HG02840 (cell line): ENCODE data around the gene TAF4.

Experiments
- ATAC-seq: cut with Tn5 transposase; IDR thresholded peaks from one replicate; pipeline ENCODE4 v1.9.1; 2021; ENCODE audit warnings: mild to moderate bottlenecking, moderate library complexity, moderate number of reproducible peaks; ENCODE audit not compliant: unreplicated experiment, low FRiP score

The TAF4 gene

DNA sequence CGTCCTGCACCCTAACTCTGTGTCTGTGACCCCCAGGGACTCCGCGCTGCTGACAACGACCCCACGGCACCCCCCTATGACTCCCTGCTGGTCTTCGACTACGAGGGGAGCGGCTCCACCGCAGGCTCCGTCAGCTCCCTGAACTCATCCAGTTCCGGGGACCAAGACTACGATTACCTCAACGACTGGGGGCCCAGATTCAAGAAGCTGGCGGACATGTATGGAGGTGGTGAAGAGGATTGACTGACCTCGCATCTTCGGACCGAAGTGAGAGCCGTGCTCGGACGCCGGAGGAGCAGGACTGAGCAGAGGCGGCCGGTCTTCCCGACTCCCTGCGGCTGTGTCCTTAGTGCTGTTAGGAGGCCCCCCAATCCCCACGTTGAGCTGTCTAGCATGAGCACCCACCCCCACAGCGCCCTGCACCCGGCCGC is 129.0 kb downstream of the TAF4 start:
- no peak for ATAC-seq

DNA sequence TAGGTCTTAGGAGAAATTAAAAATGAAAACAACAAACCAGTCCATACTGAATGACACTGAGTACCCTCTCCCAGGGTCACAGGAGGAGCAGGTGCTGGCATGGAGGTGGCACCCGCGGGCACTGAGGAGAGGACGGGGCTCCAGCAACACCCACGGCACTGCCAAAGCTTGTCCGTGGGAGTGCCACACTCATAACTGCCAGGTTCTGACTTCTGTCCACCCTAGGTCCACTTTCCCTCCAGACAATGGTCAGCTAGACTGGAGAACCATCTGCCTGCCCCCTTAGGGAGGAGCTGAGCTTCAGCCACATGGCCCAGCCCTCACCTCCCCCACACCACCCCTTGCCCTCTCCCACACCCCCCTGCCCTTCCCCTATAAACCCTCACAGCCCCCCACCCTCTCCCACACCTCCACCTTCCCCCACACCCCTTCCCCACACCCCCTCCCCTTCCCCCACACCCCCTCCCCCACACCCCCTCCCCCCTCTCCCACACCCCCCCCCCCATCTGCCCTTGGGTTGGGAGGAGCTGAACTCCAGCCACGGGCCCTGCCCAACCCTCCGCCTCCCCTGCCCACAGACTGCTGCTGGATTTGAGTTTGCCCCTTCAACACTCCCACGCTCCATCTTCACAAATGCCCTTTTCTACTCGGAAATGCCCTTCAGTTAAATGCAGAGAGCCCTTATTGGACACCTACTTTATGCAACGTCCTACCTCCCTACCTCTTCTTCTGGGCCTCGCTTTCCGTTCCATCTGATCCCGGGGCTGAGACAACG is 129.6 kb downstream of the TAF4 start:
- ATAC-seq, result no peak

DNA sequence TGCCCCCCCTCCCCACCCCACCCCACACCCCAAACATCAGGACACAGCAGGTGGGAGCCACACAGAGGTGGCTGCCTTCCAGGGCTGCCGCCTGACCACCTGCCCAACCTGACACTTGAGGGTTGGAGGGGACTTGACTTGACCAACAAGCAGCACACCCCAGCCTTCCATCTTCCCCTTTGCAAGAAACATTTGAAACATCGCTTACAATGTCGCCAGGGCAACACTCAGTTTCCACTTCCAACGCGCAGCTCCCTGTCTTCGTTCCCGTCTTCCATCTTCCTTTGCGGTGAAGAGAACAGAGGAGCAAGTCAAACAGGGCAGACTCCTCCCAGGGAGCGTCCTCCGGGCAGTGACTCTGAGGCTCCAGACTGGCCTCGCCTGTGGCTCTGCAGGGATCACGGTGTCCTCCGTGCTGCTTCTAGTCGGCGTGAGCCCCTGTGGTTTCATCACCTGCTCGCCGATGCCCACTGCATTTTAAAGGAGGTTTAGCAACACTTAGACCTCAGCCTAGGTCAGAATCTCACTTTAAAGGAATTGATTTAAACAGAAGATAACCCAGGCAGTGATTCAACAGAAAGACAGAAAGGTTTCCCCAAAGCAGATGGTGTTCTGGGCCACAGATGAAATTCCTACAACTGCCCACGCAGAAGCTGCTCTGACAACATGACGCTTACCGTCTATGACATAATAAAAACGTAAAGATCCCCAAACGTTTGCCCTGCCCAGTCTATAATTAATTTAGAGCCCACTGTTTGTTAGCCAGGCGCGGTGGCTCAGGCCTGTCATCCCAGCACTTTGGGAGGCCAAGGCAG is 130.8 kb downstream of the TAF4 start:
- no peak for ATAC-seq

DNA sequence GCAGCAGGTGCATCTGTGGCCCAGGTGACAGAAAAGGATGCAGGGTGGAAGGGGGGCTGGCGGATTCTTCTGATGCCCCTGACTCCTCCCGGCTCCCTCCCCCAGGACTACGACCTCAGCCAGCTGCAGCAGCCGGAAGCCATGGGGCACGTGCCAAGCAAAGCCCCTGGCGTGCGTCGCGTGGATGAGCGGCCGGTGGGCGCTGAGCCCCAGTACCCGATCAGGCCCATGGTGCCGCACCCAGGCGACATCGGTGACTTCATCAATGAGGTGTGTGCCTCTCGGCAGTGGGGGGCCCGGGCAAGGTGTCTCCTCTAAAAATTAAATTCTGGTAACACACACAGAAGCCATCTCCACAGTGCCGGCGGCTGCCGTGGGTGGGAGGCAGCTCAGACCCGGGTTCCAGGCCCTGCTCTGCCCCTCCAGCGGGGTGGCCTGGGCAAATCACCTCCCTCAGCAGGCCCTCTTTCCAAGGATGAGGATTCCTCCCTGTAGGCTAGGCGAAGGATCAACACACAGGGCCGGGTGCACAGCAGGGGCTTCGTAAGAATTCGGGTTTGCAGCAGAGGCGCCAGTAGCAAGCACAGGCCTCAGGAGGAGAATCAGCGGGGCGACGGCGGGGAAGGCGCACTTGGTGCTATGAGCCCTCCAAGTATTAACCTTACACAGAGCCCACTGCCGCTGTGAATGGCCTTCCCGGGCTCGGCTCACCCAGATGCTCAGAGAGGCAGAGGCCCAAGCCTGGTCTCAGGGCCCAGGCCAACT is 131.5 kb downstream of the TAF4 start:
- no peak for ATAC-seq

DNA sequence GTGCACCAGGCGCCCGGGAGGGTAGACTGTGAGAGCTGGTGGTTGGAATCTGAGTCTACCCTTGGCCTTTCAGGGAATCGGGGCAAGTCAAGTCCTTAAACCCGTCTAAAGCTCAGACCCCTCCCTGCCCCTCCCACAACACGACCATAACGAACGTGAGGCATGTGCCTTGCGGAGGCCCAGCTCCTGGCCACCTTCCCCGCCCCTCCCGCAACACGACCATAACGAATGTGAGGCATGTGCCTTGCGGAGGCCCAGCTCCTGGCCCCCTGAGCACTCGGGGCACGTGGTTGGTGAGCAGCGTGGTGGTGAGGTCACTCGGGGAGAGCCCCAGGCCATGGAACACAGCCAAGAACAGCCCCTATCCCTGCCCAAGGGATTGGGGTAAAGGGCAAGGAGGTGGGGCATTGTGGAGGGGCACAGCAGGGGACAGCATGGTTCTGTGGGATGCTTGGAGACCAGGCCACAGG is 132.2 kb downstream of the TAF4 start:
- ATAC-seq, result no peak

DNA sequence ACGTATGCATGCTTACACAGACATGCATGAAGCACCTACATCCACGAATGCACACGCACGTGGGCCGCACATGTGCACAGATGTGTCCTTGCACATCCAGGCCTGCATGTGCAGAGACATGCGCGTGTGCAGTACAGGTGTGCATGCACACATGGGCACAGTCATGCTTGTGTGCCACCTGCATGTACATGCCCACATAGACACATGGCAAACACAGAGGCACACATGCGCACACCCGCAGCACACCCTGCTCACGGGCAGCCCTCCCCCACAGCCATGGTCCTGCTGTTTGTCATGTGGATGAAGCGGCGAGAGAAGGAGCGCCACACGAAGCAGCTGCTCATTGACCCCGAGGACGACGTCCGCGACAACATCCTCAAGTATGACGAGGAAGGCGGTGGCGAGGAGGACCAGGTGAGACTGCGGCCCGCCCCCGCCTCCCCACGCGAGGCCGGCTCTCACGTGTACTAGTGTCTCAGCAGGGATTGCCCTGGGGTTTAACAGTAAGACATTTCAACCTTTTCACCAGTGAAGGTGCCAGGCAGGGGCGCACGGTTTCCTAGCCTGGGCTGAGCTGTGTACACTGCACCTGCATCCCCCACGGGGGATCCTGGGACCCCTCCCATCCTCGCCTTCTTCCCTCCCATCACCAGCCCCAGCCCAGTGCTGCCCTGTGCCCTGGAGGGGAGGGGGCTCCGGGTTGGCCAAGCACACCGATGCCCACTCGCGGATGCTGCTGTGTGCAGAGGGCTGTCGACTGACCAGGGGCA is 132.8 kb downstream of the TAF4 start:
- no peak for ATAC-seq

DNA sequence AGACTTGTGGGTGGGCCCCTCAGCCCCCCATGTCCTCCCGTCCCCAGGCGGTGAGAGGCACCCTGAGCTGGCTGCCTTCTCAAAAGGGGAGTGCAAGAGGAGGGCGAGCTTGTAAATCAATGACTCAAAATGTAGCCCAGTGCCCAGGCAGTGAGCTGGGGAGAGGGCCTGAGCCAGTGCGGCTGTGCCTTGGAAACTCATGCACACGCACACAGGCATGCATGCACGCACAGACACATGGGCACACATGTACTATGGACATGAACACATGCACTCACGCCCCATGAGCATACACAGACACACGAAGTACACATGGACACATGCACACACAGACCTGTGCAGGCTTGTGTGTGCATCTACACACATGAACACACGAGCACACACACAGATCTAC is 133.5 kb downstream of the TAF4 start:
- ATAC-seq, result no peak

DNA sequence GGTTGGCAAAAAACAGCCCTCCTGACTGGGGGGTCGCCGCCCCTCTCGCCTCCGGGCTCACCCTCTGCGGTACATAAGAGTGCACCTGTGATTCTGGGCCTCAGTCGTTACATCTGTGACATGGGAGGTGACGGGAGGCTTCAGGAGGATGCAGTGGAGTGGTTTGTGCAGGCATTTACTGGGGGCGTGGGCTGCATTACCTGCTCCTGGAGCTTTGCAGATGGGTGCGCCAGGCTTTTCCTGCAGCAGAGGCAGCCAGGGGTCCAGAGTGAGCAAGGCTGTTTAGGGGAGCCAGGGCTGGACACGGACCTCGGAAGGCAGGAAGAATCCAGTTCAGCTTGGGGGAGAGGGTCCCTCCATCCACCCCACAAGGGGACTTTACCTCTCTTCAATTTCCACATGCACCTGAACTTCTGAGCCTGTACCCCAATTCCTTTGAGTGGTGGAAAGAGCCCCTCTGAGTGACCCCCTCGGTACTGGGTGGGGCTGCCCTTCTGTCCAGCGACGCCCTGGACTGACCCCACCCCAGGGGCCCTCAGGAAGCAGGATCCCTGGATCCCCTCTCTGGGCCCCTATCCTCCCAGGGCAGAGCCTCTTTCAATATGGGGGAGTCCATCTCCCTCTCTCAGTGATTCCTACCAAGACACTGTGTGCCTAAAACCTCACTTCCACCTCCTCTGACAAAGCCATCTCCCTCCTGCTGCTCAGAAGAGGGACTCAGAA is 134.0 kb downstream of the TAF4 start:
- no peak for ATAC-seq

DNA sequence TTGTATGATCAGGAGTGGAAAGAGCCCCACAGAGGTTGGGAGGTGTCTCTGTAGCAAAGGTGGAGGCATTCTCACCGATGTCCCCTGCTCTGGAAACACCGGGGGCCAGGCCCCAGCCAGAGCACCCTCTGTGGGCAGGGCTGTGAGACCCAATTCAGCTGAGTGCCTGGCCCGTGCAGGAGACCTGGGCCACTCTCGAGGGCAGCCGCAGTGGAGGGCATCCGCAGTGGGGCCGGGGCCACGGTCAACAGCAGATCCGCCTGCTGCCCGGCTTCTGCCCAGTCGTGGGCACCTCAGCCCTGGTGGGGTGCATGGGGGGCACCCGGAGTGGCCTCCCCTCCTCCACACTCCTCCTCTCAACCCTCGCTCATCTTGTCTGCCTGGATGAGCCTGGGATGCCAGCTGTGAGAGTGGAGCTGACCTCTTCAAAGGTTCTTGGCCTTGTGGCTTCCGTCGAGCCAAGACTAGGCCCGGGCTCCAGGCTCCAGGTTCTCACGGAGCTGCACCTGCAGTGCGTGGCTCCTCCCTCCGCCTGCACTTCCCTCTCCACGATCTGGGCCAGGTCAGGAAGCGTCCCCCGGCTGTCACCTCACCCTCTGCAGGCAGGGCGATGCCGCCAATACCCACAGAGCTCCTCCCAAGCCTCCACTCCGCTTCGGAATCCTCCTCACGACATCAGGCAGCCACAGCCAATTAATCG is 134.8 kb downstream of the TAF4 start:
- ATAC-seq, result no peak

DNA sequence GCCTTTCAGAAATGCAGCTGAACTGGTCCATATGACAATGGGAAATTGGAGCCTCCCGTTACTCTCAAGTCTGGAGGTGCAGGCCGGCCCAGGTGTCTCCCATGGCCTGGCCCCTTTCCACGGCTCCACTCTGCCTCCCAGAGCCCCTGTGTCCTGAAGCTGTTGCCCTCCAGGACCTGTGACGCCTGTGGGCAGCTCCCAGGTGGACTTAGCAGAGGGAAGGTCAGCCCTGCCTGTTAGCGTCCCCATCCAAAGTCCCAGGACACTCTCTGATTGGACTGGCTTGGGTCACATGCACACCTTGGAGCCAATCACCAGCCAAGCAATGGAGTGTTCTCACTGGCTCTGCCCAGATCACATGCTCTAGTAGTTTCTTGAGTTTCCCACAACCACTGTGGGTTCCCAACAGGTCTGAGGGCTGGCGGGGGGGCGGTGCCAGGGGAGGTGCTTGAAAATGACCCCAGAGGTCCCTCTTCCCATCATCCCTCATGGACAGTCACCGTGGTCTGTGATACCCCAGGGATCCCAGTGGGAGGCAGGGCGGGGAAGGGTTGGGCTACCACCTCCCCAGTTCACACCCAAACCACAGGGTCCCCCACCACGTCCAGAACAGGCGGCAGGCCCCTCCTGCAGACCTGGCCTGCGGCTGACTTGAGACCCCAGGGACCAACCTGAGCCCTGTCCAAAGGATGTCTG is 135.6 kb downstream of the TAF4 start:
- ATAC-seq, result no peak

DNA sequence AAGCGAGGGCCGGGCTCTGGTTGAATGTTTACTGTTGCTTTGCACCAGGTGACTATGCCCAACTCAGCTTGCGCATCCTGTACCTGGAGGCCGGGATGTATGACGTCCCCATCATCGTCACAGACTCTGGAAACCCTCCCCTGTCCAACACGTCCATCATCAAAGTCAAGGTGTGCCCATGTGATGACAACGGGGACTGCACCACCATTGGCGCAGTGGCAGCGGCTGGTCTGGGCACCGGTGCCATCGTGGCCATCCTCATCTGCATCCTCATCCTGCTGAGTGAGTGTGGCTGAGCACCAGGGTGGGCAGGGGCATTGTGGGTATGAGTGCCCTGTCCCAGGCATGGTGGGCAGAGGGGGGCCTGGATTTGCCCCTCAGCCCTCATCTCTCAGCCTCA is 136.1 kb downstream of the TAF4 start:
- ATAC-seq, result no peak

DNA sequence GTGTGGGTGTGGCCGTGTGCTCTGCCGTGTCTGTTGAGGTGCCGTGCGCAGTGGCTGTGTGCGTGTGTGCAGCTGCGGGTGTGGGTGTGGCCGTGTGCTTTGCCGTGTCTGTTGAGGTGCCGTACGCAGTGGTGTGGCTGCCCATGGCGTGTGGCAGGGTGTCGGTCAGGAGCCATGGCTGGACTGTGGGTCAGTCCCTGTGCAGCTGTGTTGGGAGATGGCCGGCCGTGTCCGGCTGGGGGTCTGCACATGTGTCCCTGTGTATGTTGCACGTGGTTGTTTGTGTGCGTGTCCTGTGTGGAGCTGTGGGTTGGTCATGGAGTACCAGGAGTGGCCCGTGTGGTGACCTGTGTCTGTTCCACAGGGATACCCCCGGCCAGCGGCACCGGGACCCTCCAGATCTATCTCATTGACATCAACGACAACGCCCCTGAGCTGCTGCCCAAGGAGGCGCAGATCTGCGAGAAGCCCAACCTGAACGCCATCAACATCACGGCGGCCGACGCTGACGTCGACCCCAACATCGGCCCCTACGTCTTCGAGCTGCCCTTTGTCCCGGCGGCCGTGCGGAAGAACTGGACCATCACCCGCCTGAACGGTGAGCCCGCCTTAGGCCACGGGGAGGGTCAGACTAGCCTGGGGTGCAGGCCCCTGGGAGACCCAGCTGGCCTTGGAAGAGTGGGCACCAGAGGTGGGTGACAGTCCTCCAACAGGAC is 137.7 kb downstream of the TAF4 start:
- no peak for ATAC-seq

DNA sequence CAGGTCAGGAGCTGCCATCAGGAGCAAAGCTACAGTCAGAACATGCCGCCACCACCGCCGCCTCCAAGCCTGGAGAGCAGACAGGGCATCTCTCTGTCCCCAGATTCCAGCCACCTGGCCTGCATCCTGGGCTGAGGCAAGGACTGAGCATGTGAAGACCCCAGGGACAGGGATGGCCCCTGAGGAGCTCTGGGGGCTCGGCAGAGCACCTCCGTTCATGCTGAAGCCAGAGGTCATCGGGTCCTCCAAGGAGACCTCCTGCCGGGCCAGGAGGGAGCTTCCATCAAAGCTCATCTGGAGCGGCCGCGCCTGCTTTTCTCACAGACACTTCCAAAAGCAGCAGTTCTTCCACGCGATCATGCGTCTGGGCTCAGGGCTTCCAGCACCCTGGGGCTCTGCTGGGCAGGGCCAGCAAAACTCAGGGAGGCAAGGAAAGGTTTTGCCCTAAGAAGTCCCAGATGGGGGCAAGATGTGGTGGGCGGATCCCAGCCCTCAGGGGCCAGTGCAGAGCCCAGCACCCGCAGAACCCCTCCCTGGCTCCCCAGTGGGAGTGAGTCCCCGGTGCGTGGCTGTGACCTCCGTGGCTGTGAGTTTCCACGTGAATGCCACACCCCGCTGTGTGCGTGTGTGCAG is 138.4 kb downstream of the TAF4 start:
- ATAC-seq, result no peak

DNA sequence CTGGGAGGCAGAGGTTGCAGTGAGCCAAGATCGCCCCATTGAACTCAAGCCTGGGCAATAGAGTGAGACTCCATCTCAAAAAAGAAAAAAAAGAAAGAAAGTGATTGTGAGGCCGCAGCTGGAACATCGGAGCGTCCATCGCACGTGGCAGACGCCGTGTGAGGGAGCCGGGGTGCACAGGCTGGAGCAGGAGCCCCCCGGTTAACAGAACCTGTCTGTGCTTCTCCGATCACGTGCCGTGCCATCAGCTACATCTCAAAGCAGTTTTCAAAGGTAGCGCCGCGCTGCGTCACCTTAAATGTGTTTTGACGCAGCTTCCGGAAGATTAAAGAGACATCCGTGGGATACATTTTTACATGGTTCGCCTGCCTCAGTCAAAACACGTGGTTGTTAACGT is 138.9 kb downstream of the TAF4 start:
- ATAC-seq, result no peak

DNA sequence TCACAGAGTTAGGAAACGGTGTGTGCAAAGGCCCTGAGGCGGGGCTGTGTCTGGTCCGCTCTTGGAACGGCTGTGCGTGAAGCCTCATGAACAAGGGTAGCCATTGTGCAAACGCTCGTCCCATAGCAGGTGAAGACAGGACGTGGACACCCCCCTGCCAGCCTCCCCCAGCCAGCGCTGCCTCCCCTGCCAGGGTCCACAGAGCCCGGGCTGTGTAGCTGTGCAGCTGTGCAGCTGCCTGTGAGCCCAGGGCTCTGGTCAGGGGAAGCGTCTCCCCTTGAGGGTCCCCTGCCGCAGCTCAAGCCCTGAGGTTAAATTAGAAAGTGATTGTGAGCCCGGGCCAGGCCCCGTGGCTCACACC is 139.4 kb downstream of the TAF4 start:
- no peak for ATAC-seq

DNA sequence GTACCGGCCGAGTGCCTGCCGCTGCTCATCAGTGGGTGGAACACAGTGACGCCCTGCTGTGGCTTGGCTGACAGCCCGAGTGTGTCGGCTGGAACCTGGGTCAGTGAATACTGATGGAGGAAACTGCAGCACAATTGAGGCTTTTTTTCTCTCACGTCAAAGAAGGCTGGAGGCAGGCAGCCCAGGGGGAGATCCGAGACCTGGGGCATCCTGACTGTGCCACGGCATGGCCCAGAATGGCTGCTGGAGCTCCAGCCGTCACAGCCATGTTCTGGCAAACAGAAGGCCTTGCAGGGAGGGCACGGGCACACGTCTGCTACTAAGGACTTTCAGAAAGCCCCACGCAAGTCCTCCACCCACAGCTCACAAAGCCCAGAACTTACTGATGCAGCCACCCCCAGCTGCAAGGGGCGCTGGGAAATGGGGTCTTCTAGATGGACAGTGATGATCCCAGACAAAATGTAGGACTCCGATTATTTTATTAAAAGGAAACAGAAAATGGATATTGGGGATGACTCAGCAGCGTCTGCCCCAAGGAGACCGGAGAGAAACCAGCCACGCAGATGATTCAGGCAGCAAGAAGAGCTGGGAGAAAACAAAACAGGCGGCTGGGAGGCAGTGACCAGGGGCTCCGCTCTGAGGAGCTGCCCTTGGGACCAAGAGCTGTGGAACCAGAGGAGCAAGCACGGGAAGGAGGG is 140.0 kb downstream of the TAF4 start:
- no peak for ATAC-seq
